HepG2 (cell line): ENCODE measurements around the gene NAV3. TPM values are rescaled to one million over a fixed set of nuclear protein-coding genes. Genes with fewer than 3 reads are reported as not detected.

Experiments used
- ATAC-seq: fragments of 200-7000 bp; cut with Tn5 transposase; 3 replicates; pipeline ENCODE4 v1.9.1; 2020; ENCODE audit warnings: mild to moderate bottlenecking, moderate library complexity
- BruUV-seq: library from RNA; stranded (reverse); fragments of 400-500 nt; replicated peaks from 2 replicates; lab custom pipeline; 2021; lab: Mats Ljungman, UMichigan
- CTCF ChIA-PET: fragments of 300-600 bp; formaldehyde crosslinking; extraction: SDS; loops from one replicate; lab custom pipeline; 2021; ENCODE audit warnings: low total read pairs, inconsistent platforms, low intra/inter-chr PET ratio; lab: Yijun Ruan, JAX
- POLR2A ChIA-PET: fragments of 350-600 bp; sonication (Branson Sonifier 250); formaldehyde crosslinking; loops from one replicate; lab custom pipeline; 2020; ENCODE audit warnings: antibody characterized with exemption, inconsistent platforms; lab: Yijun Ruan, JAX
- DNase-seq: peaks from one replicate; pipeline ENCODE4 v3.0.0-alpha.2; 2015; ENCODE audit warnings: low spot score
- FAIRE-seq: peaks from 3 replicates; lab custom pipeline; 2011; peaks lifted over from hg19 to GRCh38; lab: Jason Lieb, UNC
- H2AFZ ChIP-seq: one replicate; pipeline ENCODE4 v1.6.1; 2011; ENCODE audit warnings: low read length, inconsistent platforms
- H3K27ac ChIP-seq: fragments of 300-600 bp; 3 replicates; pipeline ENCODE4 v1.8.0; 2011; ENCODE audit warnings: mixed run types, mild to moderate bottlenecking, mixed read lengths, low read length, inconsistent platforms; ENCODE audit not compliant: insufficient read depth; ENCODE audit errors: extremely low read length
- H3K27me3 ChIP-seq, 2 experiments: fragments of 200-600 bp in 1 of 2; 2 replicates in 1 of 2; 3 replicates in 1 of 2; pipeline versions ENCODE4 v1.6.0 to v1.8.0; 2011; ENCODE audit warnings: low read length in 2 of 2, mild to moderate bottlenecking in 2 of 2, moderate library complexity in 2 of 2, inconsistent platforms in 1 of 2; ENCODE audit not compliant: insufficient read depth in 2 of 2, control insufficient read depth in 1 of 2
- H3K36me3 ChIP-seq, 2 experiments: fragments of 200-600 bp in 1 of 2; replicated peaks in 1 of 2; 2 replicates in 1 of 2; 3 replicates in 1 of 2; pipeline versions ENCODE4 v1.5.1 to v1.8.0; 2011; ENCODE audit warnings: low read length in 2 of 2, inconsistent platforms in 1 of 2; ENCODE audit not compliant: insufficient read depth in 2 of 2, control insufficient read depth in 1 of 2
- H3K4me1 ChIP-seq: 2 replicates; pipeline ENCODE4 v1.5.1; 2012; ENCODE audit warnings: low read length, inconsistent platforms; ENCODE audit not compliant: insufficient read depth
- H3K4me2 ChIP-seq: 2 replicates; pipeline ENCODE4 v1.6.0; 2011; ENCODE audit warnings: low read depth, low read length, inconsistent platforms
- H3K4me3 ChIP-seq, 3 experiments: fragments of 200-600 bp in 1 of 3; sonication (generic), shearing (Covaris generic) in 1 of 3; replicated peaks in 1 of 3; 2 replicates each; pipeline ENCODE4 v1.5.1; 2011 to 2016; ENCODE audit warnings: low read length in 3 of 3, inconsistent platforms in 2 of 3, low read depth in 2 of 3, mild to moderate bottlenecking in 2 of 3, control low read depth in 1 of 3, mixed read lengths in 1 of 3; ENCODE audit not compliant: insufficient read depth in 1 of 3
- H3K79me2 ChIP-seq: one replicate; pipeline ENCODE4 v1.6.1; 2011; ENCODE audit warnings: low read length, inconsistent platforms; ENCODE audit not compliant: insufficient read depth
- H3K9ac ChIP-seq: 2 replicates; pipeline ENCODE4 v1.6.0; 2011; ENCODE audit warnings: mild to moderate bottlenecking, low read depth, low read length, inconsistent platforms; ENCODE audit not compliant: insufficient read depth
- H3K9me3 ChIP-seq: 2 replicates; pipeline ENCODE4 v1.5.1; 2012; ENCODE audit warnings: mild to moderate bottlenecking, low read length
- H4K20me1 ChIP-seq: 2 replicates; pipeline ENCODE4 v1.6.0; 2011; ENCODE audit warnings: inconsistent platforms, mild to moderate bottlenecking, low read length, moderate library complexity; ENCODE audit not compliant: insufficient read depth
- CSRNP1 ChIP-seq: sonication (generic); formaldehyde crosslinking; IDR thresholded peaks from 2 replicates; pipeline ENCODE4 v1.8.1; 2023; ENCODE audit warnings: mild to moderate bottlenecking, missing genetic modification reagents
- DR1 ChIP-seq: sonication (generic); formaldehyde crosslinking; IDR thresholded peaks from 2 replicates; pipeline ENCODE4 v1.8.0; 2021; ENCODE audit warnings: mild to moderate bottlenecking, missing genetic modification reagents, inconsistent platforms
- MAFF ChIP-seq: IDR thresholded peaks from 2 replicates; pipeline ENCODE4 v1.6.1; 2011; ENCODE audit warnings: low read depth, low read length, improper control_type of control experiment
- MAFK ChIP-seq, 2 experiments: IDR thresholded peaks in 1 of 2; conservative IDR thresholded peaks in 1 of 2; 2 replicates each; pipeline ENCODE4 v1.6.1; 2011; ENCODE audit warnings: improper control_type of control experiment in 2 of 2, low read length in 2 of 2
- MLX ChIP-seq: IDR thresholded peaks from 2 replicates; pipeline ENCODE4 v1.6.1; 2016
- NBN ChIP-seq: fragments of 450-650 bp; conservative IDR thresholded peaks from 2 replicates; pipeline ENCODE4 v1.6.1; 2017
- NFE2L2 ChIP-seq: fragments of 150-350 bp; IDR thresholded peaks from 2 replicates; pipeline ENCODE4 v1.6.1; 2014; ENCODE audit warnings: low read length
- NFYB ChIP-seq: sonication (generic); formaldehyde crosslinking; IDR thresholded peaks from 2 replicates; pipeline ENCODE4 v1.4.0; 2020; ENCODE audit warnings: missing genetic modification reagents
- NR1H2 ChIP-seq: sonication (generic); formaldehyde crosslinking; IDR thresholded peaks from 2 replicates; pipeline ENCODE4 v1.8.1; 2022; ENCODE audit warnings: low read depth, missing genetic modification reagents, borderline replicate concordance
- SRSF4 ChIP-seq: fragments of 200-400 bp; formaldehyde crosslinking; IDR thresholded peaks from one replicate; pipeline ENCODE4 v1.6.1; 2018; ENCODE audit warnings: mild to moderate bottlenecking, low read depth, low read length, moderate library complexity; ENCODE audit not compliant: poor library complexity, severe bottlenecking
- XBP1 ChIP-seq: sonication (generic); formaldehyde crosslinking; IDR thresholded peaks from 2 replicates; pipeline ENCODE4 v1.5.0; 2020; ENCODE audit warnings: missing genetic modification reagents
- YEATS2 ChIP-seq: sonication (generic); formaldehyde crosslinking; IDR thresholded peaks from 2 replicates; pipeline ENCODE4 v1.4.0; 2020; ENCODE audit warnings: missing genetic modification reagents, borderline replicate concordance
- ZNF362 ChIP-seq: sonication (generic); formaldehyde crosslinking; IDR thresholded peaks from 2 replicates; pipeline ENCODE4 v1.4.0; 2020; ENCODE audit warnings: missing genetic modification reagents, mild to moderate bottlenecking, borderline replicate concordance
- ZNF549 ChIP-seq: sonication (generic); formaldehyde crosslinking; IDR thresholded peaks from 2 replicates; pipeline ENCODE4 v1.5.0; 2020; ENCODE audit warnings: missing genetic modification reagents
- ZNF556 ChIP-seq: sonication (generic); formaldehyde crosslinking; IDR thresholded peaks from 2 replicates; pipeline ENCODE4 v1.4.0; 2020; ENCODE audit warnings: mild to moderate bottlenecking, missing genetic modification reagents, borderline replicate concordance
- WGBS: methylation state at CpG from one replicate; pipeline ENCODE4 v1.1.6; 2017; ENCODE audit warnings: low lambda C conversion rate; 5-methylcytosine and 5-hydroxymethylcytosine counted together
- in situ Hi-C: cut with HindIII; loops from 2 replicates; pipeline ENCODE4 v1.10.0; 2017; ENCODE audit warnings: low pct_unique_long_range_greater_than_20kb; ENCODE audit not compliant: extremely low pct_ligation_motif_present
- intact Hi-C: fragments of 100-400 bp; cut with micrococcal nuclease; formaldehyde crosslinking; loops from one replicate; pipeline ENCODE4 v1.10.0; 2022; ENCODE audit not compliant: unreplicated experiment
- polyA plus RNA-seq, 8 experiments: library from polyadenylated mRNA; depleted of rRNA in 3 of 8; stranded (reverse) in 7 of 8; unstranded in 1 of 8; fragments of >200 nt; fragmentation: Illumina TruSeq in 4 of 8; extraction: Trizol in 4 of 8; gene quantifications; 2 replicates each; pipeline versions ENCODE4 v1.2.1 to v1.2.3, GENCODE V29; 2011 to 2016; ENCODE audit warnings: low read depth in 4 of 8, missing spikeins in 1 of 8, mixed read lengths in 1 of 8; ENCODE audit not compliant: insufficient read depth in 1 of 8
- total RNA-seq, 5 experiments: library from RNA; depleted of rRNA; stranded (reverse); fragments of >200 nt; fragmentation: Illumina TruSeq; extraction: Trizol; gene quantifications; 2 replicates each; pipeline ENCODE4 v1.2.3, GENCODE V29; 2016; ENCODE audit warnings: low read depth in 1 of 5
- TF ChIP-seq, protein P1 (sequence below): sonication (generic); formaldehyde crosslinking; IDR thresholded peaks from 2 replicates; pipeline ENCODE4 v1.4.0; 2020; ENCODE audit warnings: missing genetic modification reagents, borderline replicate concordance
- TF ChIP-seq, protein P2 (sequence below): sonication (generic); formaldehyde crosslinking; IDR thresholded peaks from 2 replicates; pipeline ENCODE4 v1.8.0; 2022; ENCODE audit warnings: mild to moderate bottlenecking, missing genetic modification reagents, moderate library complexity

NAV3 gene
- total and polyA plus RNA-seq, 2 of the 13 experiments (the other 11 are each of a cell fraction or from before 2014, with no cell fraction given) = 0.01 to 0.18 TPM

- Histone ChIP-seq H3K27me3 (no peaks in the 10 kb centered on the region), H3K4me1 (no peaks in the 10 kb centered on the region), H3K36me3 (no peaks in the 10 kb centered on the region), H2AFZ (no peak overlapping the region), H4K20me1 (no peaks in the 10 kb centered on the region), H3K9ac (no peak overlapping the region), H3K4me3 (no peak overlapping the region), H3K79me2 (no peaks in the 10 kb centered on the region), H3K4me2 (no peak overlapping the region), H3K27ac (no peak overlapping the region), H3K9me3 (no peaks in the 10 kb centered on the region)
- in situ Hi-C loops (no loop called here), intact Hi-C loops (no loop called here)
- DNase-seq (no peak), FAIRE-seq (no peak), ATAC-seq (no peak)
- WGBS = 2% methylated on average over 3 of the region's 3 CpGs
- TF ChIP-seq NFYB (CRISPR knock-in tag) = no peak
- TF ChIP-seq MAFK (conservative IDR thresholded peaks at IDR 0.05 in 1 of 2, IDR thresholded peaks at IDR 0.05 in 1 of 2; ENCODE audit: low read length in 2 of 2) = peak; percentile 31 to 55; a peak in 3 of 4 replicates
- no peak for TF ChIP-seq ZNF362
- TF ChIP-seq DR1 (CRISPR knock-in tag) = no peak
- TF ChIP-seq MAFF = peak; percentile 26; the same call in 1 of the 2 replicates
- TF ChIP-seq NR1H2 (CRISPR knock-in tag) = no peak
- 0 out of 2 replicates have a peak, but pooled peaks have one; percentile 30 for TF ChIP-seq NFE2L2
- TF ChIP-seq, protein P1, sequence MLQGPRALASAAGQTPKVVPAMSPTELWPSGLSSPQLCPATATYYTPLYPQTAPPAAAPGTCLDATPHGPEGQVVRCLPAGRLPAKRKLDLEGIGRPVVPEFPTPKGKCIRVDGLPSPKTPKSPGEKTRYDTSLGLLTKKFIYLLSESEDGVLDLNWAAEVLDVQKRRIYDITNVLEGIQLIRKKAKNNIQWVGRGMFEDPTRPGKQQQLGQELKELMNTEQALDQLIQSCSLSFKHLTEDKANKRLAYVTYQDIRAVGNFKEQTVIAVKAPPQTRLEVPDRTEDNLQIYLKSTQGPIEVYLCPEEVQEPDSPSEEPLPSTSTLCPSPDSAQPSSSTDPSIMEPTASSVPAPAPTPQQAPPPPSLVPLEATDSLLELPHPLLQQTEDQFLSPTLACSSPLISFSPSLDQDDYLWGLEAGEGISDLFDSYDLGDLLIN = no peak
- TF ChIP-seq ZNF549 (CRISPR knock-in tag) = no peak
- TF ChIP-seq XBP1 (CRISPR knock-in tag) = no peak
- TF ChIP-seq, protein P2, sequence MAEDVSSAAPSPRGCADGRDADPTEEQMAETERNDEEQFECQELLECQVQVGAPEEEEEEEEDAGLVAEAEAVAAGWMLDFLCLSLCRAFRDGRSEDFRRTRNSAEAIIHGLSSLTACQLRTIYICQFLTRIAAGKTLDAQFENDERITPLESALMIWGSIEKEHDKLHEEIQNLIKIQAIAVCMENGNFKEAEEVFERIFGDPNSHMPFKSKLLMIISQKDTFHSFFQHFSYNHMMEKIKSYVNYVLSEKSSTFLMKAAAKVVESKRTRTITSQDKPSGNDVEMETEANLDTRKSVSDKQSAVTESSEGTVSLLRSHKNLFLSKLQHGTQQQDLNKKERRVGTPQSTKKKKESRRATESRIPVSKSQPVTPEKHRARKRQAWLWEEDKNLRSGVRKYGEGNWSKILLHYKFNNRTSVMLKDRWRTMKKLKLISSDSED (CRISPR knock-in tag) = no peak
- no peak for TF ChIP-seq CSRNP1 (CRISPR knock-in tag)
- no peak for TF ChIP-seq YEATS2 (CRISPR knock-in tag)
- no peak for TF ChIP-seq SRSF4
- no peak for TF ChIP-seq MLX (CRISPR knock-in tag)
- TF ChIP-seq ZNF556 (CRISPR knock-in tag) = no peak
- no peak for TF ChIP-seq NBN
- POLR2A ChIA-PET = no interaction called here
- BruUV-seq = no TSS peak
- CTCF ChIA-PET = no interaction called here
Measured at GRCh38 chr12:78249578-78249977, 418.9 kb downstream of the NAV3 start.
